ENCODE data around the gene ERI3.

- TF ChIP-seq CTCF (IDR thresholded peaks at IDR 0.05; ENCODE audit: borderline replicate concordance, extremely low read depth, low read length, poor library complexity, severe bottlenecking): no peak
- no peak for TF ChIP-seq EZH2 (IDR thresholded peaks at IDR 0.05; ENCODE audit: borderline replicate concordance, low read depth, low read length, severe bottlenecking)
Measured at GRCh38 chr1:44263568-44264450, 91.2 kb downstream of the ERI3 start.

All from DND-41 (cell line).